ENCODE measurements around the gene SLC6A8.
A peak's percentile ranks its signal among the peaks of the same experiment; 100 is the strongest.
"Not testable (repeated sequence)": the region's sequence is repeated elsewhere in the genome, so short reads cannot be mapped to it uniquely, and the experiment has no call there.

The SLC6A8 gene

GRCh38 chrX:153697924-153698865 is 10.5 kb downstream of the SLC6A8 start:
- Mint-ChIP-seq H3K4me3 (no peak overlapping the region), H3K4me1 (peaks cover 14% of the 10 kb centered on the region), H3K27me3 (ENCODE audit: low read depth, poor library complexity) (peaks cover 5% of the 10 kb centered on the region), H3K9me3 (peaks cover 53% of the 10 kb centered on the region), H3K36me3 (ENCODE audit: low read depth) (no peaks in the 10 kb centered on the region), H3K27ac (peak overlapping the region; percentile 93)
- no peak for DNase-seq
- TF ChIP-seq, protein P1, sequence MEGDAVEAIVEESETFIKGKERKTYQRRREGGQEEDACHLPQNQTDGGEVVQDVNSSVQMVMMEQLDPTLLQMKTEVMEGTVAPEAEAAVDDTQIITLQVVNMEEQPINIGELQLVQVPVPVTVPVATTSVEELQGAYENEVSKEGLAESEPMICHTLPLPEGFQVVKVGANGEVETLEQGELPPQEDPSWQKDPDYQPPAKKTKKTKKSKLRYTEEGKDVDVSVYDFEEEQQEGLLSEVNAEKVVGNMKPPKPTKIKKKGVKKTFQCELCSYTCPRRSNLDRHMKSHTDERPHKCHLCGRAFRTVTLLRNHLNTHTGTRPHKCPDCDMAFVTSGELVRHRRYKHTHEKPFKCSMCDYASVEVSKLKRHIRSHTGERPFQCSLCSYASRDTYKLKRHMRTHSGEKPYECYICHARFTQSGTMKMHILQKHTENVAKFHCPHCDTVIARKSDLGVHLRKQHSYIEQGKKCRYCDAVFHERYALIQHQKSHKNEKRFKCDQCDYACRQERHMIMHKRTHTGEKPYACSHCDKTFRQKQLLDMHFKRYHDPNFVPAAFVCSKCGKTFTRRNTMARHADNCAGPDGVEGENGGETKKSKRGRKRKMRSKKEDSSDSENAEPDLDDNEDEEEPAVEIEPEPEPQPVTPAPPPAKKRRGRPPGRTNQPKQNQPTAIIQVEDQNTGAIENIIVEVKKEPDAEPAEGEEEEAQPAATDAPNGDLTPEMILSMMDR (IDR thresholded peaks at IDR 0.05): no peak

DNA sequence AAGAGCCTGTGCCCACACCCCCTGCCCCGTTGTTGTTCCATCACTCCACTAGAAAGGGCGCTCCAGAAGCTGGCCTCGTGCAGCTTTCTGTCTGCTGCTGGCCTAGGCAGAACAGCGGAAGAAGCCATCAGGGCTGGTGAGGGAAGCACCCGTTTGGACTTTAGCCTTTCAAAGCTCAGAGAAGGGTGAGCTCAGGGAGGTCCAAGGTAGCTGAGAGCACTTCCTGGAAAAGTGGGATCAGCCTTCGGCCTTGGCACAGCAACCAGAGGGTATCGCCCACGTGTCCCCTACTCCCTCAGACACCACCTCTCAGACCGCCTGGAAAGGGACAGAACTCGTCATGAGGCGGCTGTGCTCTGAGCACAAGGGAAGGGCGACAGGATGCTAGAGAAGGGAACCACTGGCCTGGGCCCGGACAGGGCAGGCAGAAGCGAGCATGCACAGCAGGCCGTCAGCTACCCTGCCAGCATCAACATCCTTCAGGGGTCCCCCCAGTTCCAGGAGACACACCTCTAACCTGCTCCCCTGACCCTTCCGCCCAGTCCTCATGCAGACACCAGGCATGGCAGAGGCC is 11.6 kb downstream of the SLC6A8 start:
- not testable (repeated sequence) for H3K27ac Mint-ChIP-seq; H3K4me3 Mint-ChIP-seq; DNase-seq; H3K36me3 Mint-ChIP-seq (ENCODE audit: low read depth); H3K27me3 Mint-ChIP-seq (ENCODE audit: low read depth, poor library complexity)
- Mint-ChIP-seq H3K9me3 (peaks cover 53% of the 10 kb centered on the region), H3K4me1 (peaks cover 11% of the 10 kb centered on the region)

- not testable (repeated sequence) for H3K27ac Mint-ChIP-seq; H3K36me3 Mint-ChIP-seq (ENCODE audit: low read depth); DNase-seq; H3K4me3 Mint-ChIP-seq; H3K27me3 Mint-ChIP-seq (ENCODE audit: low read depth, poor library complexity)
- peaks cover 15% of the 10 kb centered on the region for H3K4me1 Mint-ChIP-seq
- peaks cover 59% of the 10 kb centered on the region for H3K9me3 Mint-ChIP-seq
Observed at GRCh38 chrX:153699784-153700371, 12.2 kb downstream of the SLC6A8 start.

DNA sequence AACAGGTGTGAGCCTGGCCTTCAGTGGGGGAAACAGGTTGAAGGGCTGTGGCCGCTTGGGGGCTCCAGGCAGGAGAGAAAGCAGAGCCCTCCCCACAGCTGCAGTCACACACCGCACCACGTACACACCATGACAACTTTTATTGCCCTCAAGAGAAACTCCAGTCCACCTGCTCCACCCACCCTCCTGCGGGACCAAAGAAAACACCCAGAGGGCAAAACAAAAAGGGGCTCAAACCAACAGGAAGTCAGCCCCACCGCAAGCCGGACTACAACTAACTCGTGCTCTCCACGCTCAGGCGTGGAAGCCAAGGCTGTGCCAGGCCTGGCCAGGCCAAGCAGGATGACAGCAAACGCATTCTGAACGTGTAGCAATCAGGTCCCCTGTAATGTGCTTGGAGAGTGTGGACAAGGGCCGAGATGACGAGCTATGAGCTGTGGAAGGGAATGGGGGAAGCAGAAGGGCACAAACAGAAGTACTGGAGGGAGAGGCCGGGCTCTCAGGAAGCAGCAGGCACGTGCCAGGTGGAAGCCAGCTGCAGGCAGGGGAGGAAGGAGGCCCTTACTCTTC is 12.7 kb downstream of the SLC6A8 start:
- H3K9me3 Mint-ChIP-seq: peaks cover 65% of the 10 kb centered on the region
- no peak for DNase-seq
- no peak overlapping the region for H3K4me3 Mint-ChIP-seq
- H3K36me3 Mint-ChIP-seq (ENCODE audit: low read depth): no peaks in the 10 kb centered on the region
- H3K4me1 Mint-ChIP-seq: peaks cover 21% of the 10 kb centered on the region
- peak overlapping the region; percentile 45 for H3K27ac Mint-ChIP-seq
- TF ChIP-seq, protein P1 (IDR thresholded peaks at IDR 0.05): no peak
- H3K27me3 Mint-ChIP-seq (ENCODE audit: low read depth, poor library complexity): peaks cover 5% of the 10 kb centered on the region

- Mint-ChIP-seq H3K27ac (no peak overlapping the region), H3K4me3 (no peak overlapping the region), H3K27me3 (ENCODE audit: low read depth, poor library complexity) (peaks cover 5% of the 10 kb centered on the region), H3K4me1 (peaks cover 25% of the 10 kb centered on the region), H3K36me3 (ENCODE audit: low read depth) (no peaks in the 10 kb centered on the region), H3K9me3 (peaks cover 64% of the 10 kb centered on the region)
- TF ChIP-seq, protein P1 (IDR thresholded peaks at IDR 0.05): no peak
- DNase-seq: no peak
Observed at GRCh38 chrX:153700967-153701366, 13.2 kb downstream of the SLC6A8 start.

- H3K9me3 Mint-ChIP-seq: peaks cover 70% of the 10 kb centered on the region
- H3K27ac Mint-ChIP-seq: no peak overlapping the region
- TF ChIP-seq, protein P1 (IDR thresholded peaks at IDR 0.05): no peak
- H3K4me3 Mint-ChIP-seq: no peak overlapping the region
- no peak for DNase-seq
- H3K4me1 Mint-ChIP-seq: peaks cover 31% of the 10 kb centered on the region
- peaks cover 4% of the 10 kb centered on the region for H3K27me3 Mint-ChIP-seq (ENCODE audit: low read depth, poor library complexity)
- no peaks in the 10 kb centered on the region for H3K36me3 Mint-ChIP-seq (ENCODE audit: low read depth)
Observed at GRCh38 chrX:153701706-153702105, 14.0 kb downstream of the SLC6A8 start.

Measured in nephron progenitor cell (in vitro differentiated cells).